T-helper 1 cell treated with Interleukin-12 subunit alpha and Interleukin-12 subunit beta and Interleukin-4 antibody, amounts not matched to agents 30 ng/mL and 1 ng/mL, for 36 hours (primary cell): Measurements from ENCODE around the gene STK38. TPM values are rescaled to one million over a fixed set of nuclear protein-coding genes. Genes with fewer than 3 reads are reported as not detected.

Experiments
- total RNA-seq: library from RNA; stranded (reverse); gene quantifications from 2 replicates; pipeline ENCODE4 v1.2.3, GENCODE V29; 2022

STK38 gene
- total RNA-seq, 1 donor from 2014 or later: 79.2 TPM

Other genes with a start within 250 kb of the STK38 start
- gene BNIP5, start 210.6 kb downstream of the STK38 start, total RNA-seq: 0.10 TPM in 1 of 2 replicates, not detected in the other
- 9.5 and 10.0 TPM in 2 replicates for gene ETV7, start 159.8 kb downstream of the STK38 start, total RNA-seq
- 0.22 and 0.25 TPM in 2 replicates for gene PXT1, start 104.6 kb downstream of the STK38 start, total RNA-seq
- 61.4 and 62.4 TPM in 2 replicates for gene KCTD20, start 104.5 kb downstream of the STK38 start, total RNA-seq
- gene SRSF3, start 46.9 kb upstream of the STK38 start, total RNA-seq: 393 and 412 TPM in 2 replicates
- gene CDKN1A, start 131.2 kb upstream of the STK38 start, total RNA-seq: 250 and 260 TPM in 2 replicates
- gene RAB44, start 150.3 kb upstream of the STK38 start, total RNA-seq: 0.12 and 0.20 TPM in 2 replicates